PC-3 (cell line): ENCODE results near the gene U2AF1L4. TPM values are rescaled to one million over a fixed set of nuclear protein-coding genes. Genes with fewer than 3 reads are reported as not detected.
A peak's percentile ranks its signal among the peaks of the same experiment; 100 is the strongest.

ENCODE experiments used
- ATAC-seq: fragments of 200-7000 bp; cut with Tn5 transposase; 2 replicates; pipeline ENCODE4 v1.9.1; 2020; ENCODE audit warnings: mild to moderate bottlenecking, moderate library complexity
- BruUV-seq: library from RNA; stranded (reverse); fragments of 400-500 nt; replicated peaks from 2 replicates; lab custom pipeline; 2021; lab: Mats Ljungman, UMichigan
- CTCF ChIA-PET: fragments of 300-600 bp; sonication (Branson Sonifier 250); formaldehyde crosslinking; loops from one replicate; lab custom pipeline; 2022; ENCODE audit warnings: antibody characterized with exemption; lab: Charles Lee
- POLR2A ChIA-PET: fragments of 300-600 bp; sonication (Branson Sonifier 250); formaldehyde crosslinking; loops from one replicate; lab custom pipeline; 2022; ENCODE audit warnings: antibody characterized with exemption; ENCODE audit not compliant: unreplicated experiment; lab: Charles Lee
- DNase-seq: peaks from one replicate; pipeline ENCODE4 v3.0.0-alpha.2; 2015
- H2AFZ ChIP-seq: fragments of 300-600 bp; sonication (generic); 2 replicates; pipeline ENCODE4 v1.6.0; 2016; ENCODE audit warnings: antibody characterized with exemption, low read length
- H3F3A ChIP-seq: fragments of 300-600 bp; sonication (generic); one replicate; pipeline ENCODE4 v1.6.0; 2017; ENCODE audit warnings: antibody characterized with exemption, low read length, control low read depth, mild to moderate bottlenecking; ENCODE audit not compliant: unreplicated experiment
- H3K27ac ChIP-seq: fragments of 300-600 bp; sonication (generic); 2 replicates; pipeline ENCODE4 v1.5.1; 2016; ENCODE audit warnings: mild to moderate bottlenecking, low read length
- H3K27me3 ChIP-seq: fragments of 300-600 bp; sonication (generic); 2 replicates; pipeline ENCODE4 v1.6.1; 2016; ENCODE audit warnings: low read length, mixed read lengths
- H3K36me3 ChIP-seq: fragments of 300-600 bp; sonication (generic); 2 replicates; pipeline ENCODE4 v1.6.1; 2016; ENCODE audit warnings: low read depth, mixed run types, low read length, mixed read lengths
- H3K4me1 ChIP-seq: fragments of 300-600 bp; sonication (generic); 2 replicates; pipeline ENCODE4 v1.5.1; 2016; ENCODE audit warnings: low read length; ENCODE audit not compliant: insufficient read depth
- H3K4me2 ChIP-seq: fragments of 300-600 bp; sonication (generic); 2 replicates; pipeline ENCODE4 v1.6.0; 2016; ENCODE audit warnings: low read length
- H3K4me3 ChIP-seq: fragments of 300-600 bp; sonication (generic); 2 replicates; pipeline ENCODE4 v1.5.1; 2016; ENCODE audit warnings: mild to moderate bottlenecking, low read length, mixed read lengths
- H3K79me2 ChIP-seq: fragments of 300-600 bp; sonication (generic); 2 replicates; pipeline ENCODE4 v1.6.1; 2017; ENCODE audit warnings: low read length, mixed read lengths
- H3K9ac ChIP-seq: fragments of 300-600 bp; sonication (generic); 2 replicates; pipeline ENCODE4 v1.6.0; 2016; ENCODE audit warnings: mild to moderate bottlenecking, low read length
- H3K9me2 ChIP-seq: fragments of 300-600 bp; sonication (generic); replicated peaks from 2 replicates; pipeline ENCODE4 v1.6.1; 2016; ENCODE audit warnings: mixed run types, low read length, mixed read lengths
- H3K9me3 ChIP-seq: fragments of 300-600 bp; sonication (generic); 2 replicates; pipeline ENCODE4 v1.6.1; 2016; ENCODE audit warnings: low read length, mixed read lengths
- H4K20me1 ChIP-seq: fragments of 300-600 bp; sonication (generic); 2 replicates; pipeline ENCODE4 v1.6.1; 2016; ENCODE audit warnings: low read length, mixed read lengths
- EZH2 ChIP-seq: fragments of 300-600 bp; sonication (generic); IDR thresholded peaks from one replicate; pipeline ENCODE4 v1.6.1; 2017; ENCODE audit warnings: antibody characterized with exemption, mild to moderate bottlenecking, low read length; ENCODE audit not compliant: unreplicated experiment
- EZH2phosphoT487 ChIP-seq: fragments of 300-600 bp; sonication (generic); IDR thresholded peaks from 2 replicates; pipeline ENCODE4 v1.6.1; 2018; ENCODE audit warnings: mild to moderate bottlenecking, antibody characterized with exemption, low read length, borderline replicate concordance
- intact Hi-C: fragments of 100-400 bp; cut with micrococcal nuclease; formaldehyde crosslinking; loops from 2 replicates; pipeline ENCODE4 v1.9.0; 2023
- total RNA-seq: library from RNA; depleted of rRNA; stranded (reverse); fragments of >200 nt; gene quantifications from 2 replicates; pipeline ENCODE4 v1.2.3, GENCODE V29; 2014
- TF ChIP-seq, protein P1 (sequence below): fragments of 300-600 bp; sonication (generic); conservative IDR thresholded peaks from 2 replicates; pipeline ENCODE4 v1.5.1; 2017; ENCODE audit warnings: antibody characterized with exemption, low read depth, mild to moderate bottlenecking, low read length

U2AF1L4 gene
- total RNA-seq, 1 experiment from 2014 or later, result 7.8 TPM

DNA sequence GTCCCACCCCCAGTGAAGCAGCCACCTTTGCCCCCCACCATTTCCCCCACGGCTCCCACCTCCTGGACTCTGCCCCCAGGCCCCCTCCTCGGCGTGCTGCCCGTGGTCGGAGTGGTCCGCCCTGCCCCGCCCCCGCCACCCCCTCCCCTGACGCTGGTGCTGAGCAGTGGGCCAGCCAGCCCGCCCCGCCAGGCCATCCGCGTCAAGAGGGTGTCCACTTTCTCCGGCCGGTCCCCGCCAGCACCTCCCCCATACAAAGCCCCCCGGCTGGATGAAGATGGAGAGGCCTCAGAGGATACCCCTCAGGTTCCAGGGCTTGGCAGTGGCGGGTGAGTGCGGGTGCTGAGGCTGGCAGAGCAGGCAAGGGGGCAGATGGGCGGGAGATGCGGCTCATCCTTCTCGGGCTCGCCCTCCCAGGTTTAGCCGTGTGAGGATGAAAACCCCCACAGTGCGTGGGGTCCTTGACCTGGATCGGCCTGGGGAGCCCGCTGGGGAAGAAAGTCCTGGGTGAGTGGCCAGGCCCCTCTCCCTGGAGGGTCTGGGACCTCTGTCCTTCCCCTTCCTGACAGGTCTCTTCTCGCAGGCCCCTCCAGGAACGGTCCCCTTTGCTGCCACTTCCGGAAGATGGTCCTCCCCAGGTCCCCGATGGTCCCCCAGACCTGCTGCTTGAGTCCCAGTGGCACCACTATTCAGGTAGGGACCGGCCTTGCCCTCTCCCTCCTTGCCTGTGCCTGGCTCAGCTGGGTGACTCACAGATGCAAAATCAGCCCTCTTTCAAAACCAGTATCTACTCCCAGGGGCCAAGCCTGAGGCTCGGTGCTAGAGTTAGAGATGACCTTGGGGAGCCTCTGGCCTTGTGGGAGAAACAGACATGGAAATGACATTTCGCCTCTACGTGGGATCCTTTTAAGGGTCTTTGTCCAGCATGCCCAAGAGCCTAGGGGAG is 11.8 kb downstream of the U2AF1L4 start:
- no peak for ATAC-seq
- Histone ChIP-seq H3K4me3 (no peak overlapping the region), H3K27me3 (no peaks in the 10 kb centered on the region), H3F3A (no peaks in the 10 kb centered on the region), H3K4me1 (no peaks in the 10 kb centered on the region), H3K9ac (no peak overlapping the region), H3K9me3 (no peaks in the 10 kb centered on the region), H3K79me2 (no peaks in the 10 kb centered on the region), H3K36me3 (no peaks in the 10 kb centered on the region; the same call in 1 of the 2 replicates), H4K20me1 (no peaks in the 10 kb centered on the region), H2AFZ (no peak overlapping the region), H3K9me2 (no peaks in the 10 kb centered on the region), H3K27ac (no peak overlapping the region), H3K4me2 (no peak overlapping the region)
- no peak for DNase-seq
- ChIA-PET CTCF (no interaction called here), POLR2A (no interaction called here)
- BruUV-seq, result no TSS peak
- TF ChIP-seq, protein P1, sequence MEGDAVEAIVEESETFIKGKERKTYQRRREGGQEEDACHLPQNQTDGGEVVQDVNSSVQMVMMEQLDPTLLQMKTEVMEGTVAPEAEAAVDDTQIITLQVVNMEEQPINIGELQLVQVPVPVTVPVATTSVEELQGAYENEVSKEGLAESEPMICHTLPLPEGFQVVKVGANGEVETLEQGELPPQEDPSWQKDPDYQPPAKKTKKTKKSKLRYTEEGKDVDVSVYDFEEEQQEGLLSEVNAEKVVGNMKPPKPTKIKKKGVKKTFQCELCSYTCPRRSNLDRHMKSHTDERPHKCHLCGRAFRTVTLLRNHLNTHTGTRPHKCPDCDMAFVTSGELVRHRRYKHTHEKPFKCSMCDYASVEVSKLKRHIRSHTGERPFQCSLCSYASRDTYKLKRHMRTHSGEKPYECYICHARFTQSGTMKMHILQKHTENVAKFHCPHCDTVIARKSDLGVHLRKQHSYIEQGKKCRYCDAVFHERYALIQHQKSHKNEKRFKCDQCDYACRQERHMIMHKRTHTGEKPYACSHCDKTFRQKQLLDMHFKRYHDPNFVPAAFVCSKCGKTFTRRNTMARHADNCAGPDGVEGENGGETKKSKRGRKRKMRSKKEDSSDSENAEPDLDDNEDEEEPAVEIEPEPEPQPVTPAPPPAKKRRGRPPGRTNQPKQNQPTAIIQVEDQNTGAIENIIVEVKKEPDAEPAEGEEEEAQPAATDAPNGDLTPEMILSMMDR, result no peak
- TF ChIP-seq EZH2 (no peak), EZH2phosphoT487 (no peak)
- intact Hi-C loops, result no loop called here

DNA sequence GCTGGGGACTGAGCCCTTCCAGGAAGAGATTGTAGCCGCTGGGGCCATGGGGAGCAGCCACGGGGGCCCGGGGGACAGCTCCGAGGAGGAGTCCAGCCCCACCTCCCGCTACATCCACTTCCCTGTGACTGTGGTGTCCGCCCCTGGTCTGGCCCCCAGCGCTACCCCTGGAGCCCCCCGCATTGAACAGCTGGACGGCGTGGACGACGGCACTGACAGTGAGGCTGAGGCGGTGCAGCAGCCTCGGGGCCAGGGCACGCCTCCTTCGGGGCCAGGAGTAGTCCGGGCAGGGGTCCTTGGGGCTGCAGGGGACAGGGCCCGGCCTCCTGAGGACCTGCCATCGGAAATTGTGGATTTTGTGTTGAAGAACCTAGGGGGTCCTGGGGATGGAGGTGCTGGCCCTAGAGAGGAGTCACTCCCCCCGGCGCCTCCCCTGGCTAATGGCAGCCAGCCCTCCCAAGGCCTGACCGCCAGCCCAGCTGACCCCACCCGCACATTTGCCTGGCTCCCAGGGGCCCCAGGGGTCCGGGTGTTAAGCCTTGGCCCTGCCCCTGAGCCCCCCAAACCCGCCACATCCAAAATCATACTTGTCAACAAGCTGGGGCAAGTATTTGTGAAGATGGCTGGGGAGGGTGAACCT is 12.6 kb downstream of the U2AF1L4 start:
- no peaks in the 10 kb centered on the region for H3K9me2 ChIP-seq
- no peak overlapping the region for H3K27ac ChIP-seq
- no peak for DNase-seq
- no peak overlapping the region for H2AFZ ChIP-seq
- ATAC-seq, result no peak
- no peaks in the 10 kb centered on the region for H3K79me2 ChIP-seq
- H3K4me1 ChIP-seq, result no peaks in the 10 kb centered on the region
- H3K27me3 ChIP-seq, result no peaks in the 10 kb centered on the region
- POLR2A ChIA-PET, result no interaction called here
- TSS peak; percentile 10 for BruUV-seq
- intact Hi-C loops, result no loop called here
- H3K9ac ChIP-seq, result no peak overlapping the region
- no peak overlapping the region for H3K4me2 ChIP-seq
- no peaks in the 10 kb centered on the region for H3F3A ChIP-seq
- no peak overlapping the region for H3K4me3 ChIP-seq
- H3K9me3 ChIP-seq, result no peaks in the 10 kb centered on the region
- H4K20me1 ChIP-seq, result no peaks in the 10 kb centered on the region
- CTCF ChIA-PET, result no interaction called here
- H3K36me3 ChIP-seq, result no peaks in the 10 kb centered on the region; the same call in 1 of the 2 replicates
- TF ChIP-seq, protein P1, result no peak
- TF ChIP-seq EZH2phosphoT487 (no peak), EZH2 (no peak)
